H1 (cell line): Measurements from ENCODE around the gene OSM. TPM values are rescaled to one million over a fixed set of nuclear protein-coding genes. Genes with fewer than 3 reads are reported as not detected.

Experiments used
- CTCF ChIA-PET: fragments of 300-600 bp; sonication (Branson Sonifier 250); formaldehyde crosslinking; loops from one replicate; lab custom pipeline; 2021; ENCODE audit not compliant: partially characterized antibody; lab: Charles Lee
- POLR2A ChIA-PET: fragments of 300-600 bp; sonication (Branson Sonifier 250); formaldehyde crosslinking; loops from one replicate; lab custom pipeline; 2021; ENCODE audit warnings: inconsistent platforms; ENCODE audit not compliant: partially characterized antibody; lab: Charles Lee
- DNase-seq, 2 experiments: peaks; one replicate each; pipeline versions ENCODE4 v3.0.0 to v3.0.0-alpha.2; 2010 to 2022; ENCODE audit warnings: low spot score in 2 of 2, low read depth in 1 of 2, mixed read lengths in 1 of 2
- FAIRE-seq: peaks from 2 replicates; lab custom pipeline; 2011; peaks lifted over from hg19 to GRCh38; lab: Jason Lieb, UNC
- H2AFZ ChIP-seq: 2 replicates; pipeline ENCODE4 v1.8.1; 2012; ENCODE audit warnings: low read length, inconsistent platforms
- H2AK5ac ChIP-seq: 2 replicates; pipeline ENCODE4 v1.6.1; 2013; ENCODE audit warnings: low read depth, low read length
- H2BK120ac ChIP-seq: replicated peaks from 2 replicates; pipeline ENCODE3; 2013; ENCODE audit warnings: low read depth, low read length, inconsistent platforms
- H2BK12ac ChIP-seq: 2 replicates; pipeline ENCODE4 v1.6.1; 2013; ENCODE audit warnings: low read depth, low read length
- H2BK15ac ChIP-seq: 2 replicates; pipeline ENCODE4 v1.6.1; 2013; ENCODE audit warnings: low read length
- H2BK20ac ChIP-seq: 2 replicates; pipeline ENCODE4 v1.6.1; 2013; ENCODE audit warnings: low read length
- H2BK5ac ChIP-seq: 2 replicates; pipeline ENCODE4 v1.6.1; 2013; ENCODE audit warnings: low read depth, low read length
- H3K14ac ChIP-seq: 2 replicates; pipeline ENCODE4 v1.6.1; 2013; ENCODE audit warnings: inconsistent platforms; ENCODE audit not compliant: insufficient read length
- H3K18ac ChIP-seq: 2 replicates; pipeline ENCODE4 v1.6.1; 2013; ENCODE audit warnings: low read length; ENCODE audit errors: extremely low read depth
- H3K23ac ChIP-seq: 2 replicates; pipeline ENCODE4 v1.6.1; 2013; ENCODE audit warnings: inconsistent platforms; ENCODE audit not compliant: insufficient read length
- H3K23me2 ChIP-seq: 2 replicates; pipeline ENCODE4 v1.6.1; 2013; ENCODE audit warnings: low read depth, low read length
- H3K27ac ChIP-seq: 2 replicates; pipeline ENCODE4 v1.6.1; 2011; ENCODE audit warnings: low read depth, low read length, inconsistent platforms
- H3K27me3 ChIP-seq, 4 experiments: replicated peaks in 1 of 4; 1 replicate in 1 of 4; 2 replicates in 3 of 4; pipeline versions ENCODE4 v1.6.1 to v1.8.1; 2011 to 2013; ENCODE audit warnings: low read length in 3 of 4, mild to moderate bottlenecking in 3 of 4, inconsistent platforms in 2 of 4, mixed read lengths in 2 of 4, moderate library complexity in 1 of 4; ENCODE audit not compliant: control insufficient read depth in 3 of 4, insufficient read depth in 3 of 4; ENCODE audit errors: extremely low read depth in 1 of 4
- H3K36me3 ChIP-seq, 4 experiments: 2 replicates each; pipeline versions ENCODE4 v1.6.1 to v1.8.1; 2011 to 2013; ENCODE audit warnings: mild to moderate bottlenecking in 4 of 4, low read length in 3 of 4, moderate library complexity in 2 of 4, control low read depth in 1 of 4, inconsistent platforms in 1 of 4; ENCODE audit not compliant: insufficient read depth in 4 of 4, control insufficient read depth in 2 of 4
- H3K4ac ChIP-seq: replicated peaks from 2 replicates; pipeline ENCODE3; 2013; ENCODE audit warnings: low read length, low read depth, mixed read lengths, inconsistent platforms; ENCODE audit not compliant: insufficient read length
- H3K4me1 ChIP-seq, 4 experiments: replicated peaks in 1 of 4; 1 replicate in 1 of 4; 2 replicates in 3 of 4; pipeline versions ENCODE4 v1.6.1 to v1.8.1; 2011 to 2013; ENCODE audit warnings: low read length in 3 of 4, inconsistent platforms in 2 of 4, mixed read lengths in 1 of 4; ENCODE audit not compliant: insufficient read depth in 4 of 4, control insufficient read depth in 3 of 4
- H3K4me2 ChIP-seq, 2 experiments: 2 replicates each; pipeline versions ENCODE4 v1.6.1 to v1.8.1; 2011 to 2013; ENCODE audit warnings: low read depth in 2 of 2, low read length in 2 of 2, control low read depth in 1 of 2, inconsistent platforms in 1 of 2, mild to moderate bottlenecking in 1 of 2; ENCODE audit not compliant: insufficient read depth in 1 of 2
- H3K4me3 ChIP-seq, 4 experiments: fragments of 200-600, 300-600 bp in 1 of 4; sonication (generic), shearing (Covaris generic), sonication (Bioruptor Twin) in 1 of 4; 2 replicates each; pipeline versions ENCODE4 v1.5.1 to v1.8.1; 2011 to 2016; ENCODE audit warnings: low read length in 4 of 4, low read depth in 3 of 4, control low read depth in 2 of 4, inconsistent platforms in 2 of 4, mild to moderate bottlenecking in 2 of 4, mixed read lengths in 1 of 4, moderate library complexity in 1 of 4; ENCODE audit not compliant: insufficient read depth in 2 of 4; ENCODE audit errors: extremely low read depth in 1 of 4
- H3K56ac ChIP-seq: replicated peaks from 2 replicates; pipeline ENCODE3; 2013; ENCODE audit warnings: low read depth, mild to moderate bottlenecking, mixed read lengths, low read length, inconsistent platforms; ENCODE audit not compliant: insufficient read length
- H3K79me1 ChIP-seq: 2 replicates; pipeline ENCODE4 v1.6.1; 2013; ENCODE audit warnings: low read depth, low read length, control low read depth
- H3K79me2 ChIP-seq, 2 experiments: 2 replicates each; pipeline versions ENCODE4 v1.6.1 to v1.8.1; 2012 to 2013; ENCODE audit warnings: low read length in 2 of 2, mild to moderate bottlenecking in 2 of 2, inconsistent platforms in 1 of 2; ENCODE audit not compliant: insufficient read depth in 2 of 2, control insufficient read depth in 1 of 2
- H3K9ac ChIP-seq, 4 experiments: replicated peaks in 1 of 4; 1 replicate in 1 of 4; 2 replicates in 3 of 4; pipeline versions ENCODE4 v1.6.1 to v1.8.1; 2011 to 2013; ENCODE audit warnings: low read depth in 3 of 4, low read length in 3 of 4, control low read depth in 2 of 4, mild to moderate bottlenecking in 2 of 4, moderate library complexity in 2 of 4, inconsistent platforms in 1 of 4; ENCODE audit errors: extremely low read depth in 1 of 4
- H3K9me3 ChIP-seq, 2 experiments: 2 replicates each; pipeline versions ENCODE4 v1.6.1 to v1.8.1; 2012 to 2013; ENCODE audit warnings: mild to moderate bottlenecking in 2 of 2, moderate library complexity in 2 of 2, control low read depth in 1 of 2, inconsistent platforms in 1 of 2, low read depth in 1 of 2, low read length in 1 of 2, mixed read lengths in 1 of 2; ENCODE audit not compliant: insufficient read depth in 2 of 2
- H4K20me1 ChIP-seq, 2 experiments: replicated peaks in 1 of 2; 2 replicates each; pipeline versions ENCODE3 to v1.8.1; 2011 to 2013; ENCODE audit warnings: inconsistent platforms in 2 of 2, low read length in 2 of 2, mild to moderate bottlenecking in 1 of 2; ENCODE audit not compliant: insufficient read depth in 2 of 2, control insufficient read depth in 1 of 2
- H4K5ac ChIP-seq: 2 replicates; pipeline ENCODE4 v1.6.1; 2013; ENCODE audit warnings: low read length, low read depth, mixed read lengths, inconsistent platforms; ENCODE audit not compliant: insufficient read length
- H4K8ac ChIP-seq: 2 replicates; pipeline ENCODE4 v1.8.0; 2013; ENCODE audit warnings: mild to moderate bottlenecking, moderate library complexity, low read length, inconsistent platforms; ENCODE audit not compliant: insufficient read depth; ENCODE audit errors: extremely low read depth
- H4K91ac ChIP-seq: replicated peaks from 2 replicates; pipeline ENCODE3; 2013; ENCODE audit warnings: low read length, mixed read lengths, inconsistent platforms; ENCODE audit not compliant: insufficient read length
- CHD2 ChIP-seq: IDR thresholded peaks from 2 replicates; pipeline ENCODE4 v1.6.1; 2012; ENCODE audit warnings: low read length, improper control_type of control experiment
- CREB1 ChIP-seq: IDR thresholded peaks from 2 replicates; pipeline ENCODE4 v1.6.1; 2012; ENCODE audit warnings: inconsistent platforms
- EP300 ChIP-seq, 2 experiments: IDR thresholded peaks; 1 replicate in 1 of 2; 2 replicates in 1 of 2; pipeline ENCODE4 v1.6.1; 2011 to 2012; ENCODE audit warnings: low read depth in 2 of 2, low read length in 2 of 2, mild to moderate bottlenecking in 2 of 2, borderline replicate concordance in 1 of 2, inconsistent platforms in 1 of 2, moderate library complexity in 1 of 2
- EZH2 ChIP-seq: fragments of 200-600 bp; sonication (generic); IDR thresholded peaks from 2 replicates; pipeline ENCODE4 v1.7.1; 2012; ENCODE audit warnings: low read depth, mild to moderate bottlenecking, moderate library complexity, low read length, inconsistent platforms; ENCODE audit not compliant: severe bottlenecking
- GTF2F1 ChIP-seq: IDR thresholded peaks from 2 replicates; pipeline ENCODE4 v1.6.1; 2012; ENCODE audit warnings: low read depth, low read length, improper control_type of control experiment, borderline replicate concordance
- MAX ChIP-seq: IDR thresholded peaks from 2 replicates; pipeline ENCODE4 v1.6.1; 2012; ENCODE audit warnings: inconsistent platforms
- SIN3A ChIP-seq, 2 experiments: IDR thresholded peaks in 1 of 2; conservative IDR thresholded peaks in 1 of 2; 2 replicates each; pipeline ENCODE4 v1.6.1; 2011 to 2012; ENCODE audit warnings: low read length in 2 of 2, improper control_type of control experiment in 1 of 2, low read depth in 1 of 2, mild to moderate bottlenecking in 1 of 2
- SP4 ChIP-seq: IDR thresholded peaks from 2 replicates; pipeline ENCODE4 v1.6.1; 2012; ENCODE audit warnings: low read length, inconsistent platforms
- TAF1 ChIP-seq: IDR thresholded peaks from 2 replicates; pipeline ENCODE4 v1.6.1; 2011; ENCODE audit warnings: mild to moderate bottlenecking, low read depth, low read length
- YY1 ChIP-seq: IDR thresholded peaks from 2 replicates; pipeline ENCODE4 v1.6.1; 2011; ENCODE audit warnings: low read depth, mild to moderate bottlenecking, low read length
- ZNF274 ChIP-seq: IDR thresholded peaks from 2 replicates; pipeline ENCODE4 v1.7.0; 2012; ENCODE audit warnings: low read length, borderline replicate concordance; ENCODE audit errors: extremely low read depth
- WGBS, 2 experiments: shearing (Covaris generic) in 1 of 2; methylation state at CpG; one replicate each; pipeline versions ENCODE4 v1.1.6 to v1.1.7; 2013 to 2015; ENCODE audit warnings: low lambda C conversion rate in 2 of 2, mixed read lengths in 2 of 2, inconsistent platforms in 1 of 2, low coverage in 1 of 2, missing lambda C conversion rate in 1 of 2; ENCODE audit not compliant: insufficient replicate concordance in 2 of 2, insufficient coverage in 1 of 2, insufficient read length in 1 of 2; ENCODE audit errors: extremely low coverage in 1 of 2, missing lambda C conversion rate in 1 of 2; 5-methylcytosine and 5-hydroxymethylcytosine counted together
- polyA plus RNA-seq, 7 experiments: library from polyadenylated mRNA; depleted of rRNA in 3 of 7; stranded (reverse) in 5 of 7; unstranded in 2 of 7; fragments of >200 nt in 5 of 7; fragments of 200-250 nt in 2 of 7; gene quantifications; 1 replicate in 5 of 7; 2 replicates in 1 of 7; 4 replicates in 1 of 7; pipeline versions ENCODE4 v1.2.1 to v1.2.3, GENCODE V29; 2011 to 2013; ENCODE audit warnings: missing spikeins in 2 of 7, mixed read lengths in 2 of 7
- total RNA-seq: library from RNA; stranded (reverse); fragmentation: NEBNext Ultra II Directional; extraction: Animal tissue kit (Norgen Biotek cat#: 25700); gene quantifications from 2 replicates; pipeline ENCODE4 v1.2.1, GENCODE V29; 2021

The OSM gene
- total and polyA plus RNA-seq, 2 of the 8 experiments (the other 6 are each of a cell fraction or from before 2014, with no cell fraction given) = not detected

- TF ChIP-seq SP4 = no peak
- no peak for TF ChIP-seq GTF2F1
- TF ChIP-seq EP300 (IDR thresholded peaks at IDR 0.05; ENCODE audit: borderline replicate concordance in 1 of 2, low read depth in 2 of 2, low read length in 2 of 2) = no peak
- no peak for TF ChIP-seq ZNF274
- no peak for TF ChIP-seq SIN3A (conservative IDR thresholded peaks at IDR 0.05 in 1 of 2, IDR thresholded peaks at IDR 0.05 in 1 of 2; ENCODE audit: low read depth in 1 of 2, low read length in 2 of 2)
- TF ChIP-seq CREB1 = no peak
- no peak for TF ChIP-seq CHD2
- no peak for TF ChIP-seq YY1
- no peak for TF ChIP-seq MAX
- no peak for TF ChIP-seq EZH2
- no peak for TF ChIP-seq TAF1
- H3K23me2 ChIP-seq = no peaks in the 10 kb centered on the region
- POLR2A ChIA-PET = interaction anchor here (1.3 kb wide), 1 partner anchor 61 kb away, joined by 3 read pairs; the partner anchor contains the start of gene SF3A1
Observed at GRCh38 chr22:30295576-30295975, 28.9 kb upstream of the OSM start.

More at GRCh38 chr22:30295576-30295975, 28.9 kb upstream of the OSM start:
- H3K23ac ChIP-seq = no peak overlapping the region
- H3K79me1 ChIP-seq = no peaks in the 10 kb centered on the region
- peaks cover 0 to 5% (median under 1%) of the 10 kb centered on the region in 4 experiments; a peak in 4 of 7 replicates for H3K4me1 ChIP-seq
- no peak overlapping the region for H3K18ac ChIP-seq
- DNase-seq = no peak
- no peak overlapping the region for H4K8ac ChIP-seq
- H4K20me1 ChIP-seq = no peaks in the 10 kb centered on the region
- H2BK120ac ChIP-seq = no peak overlapping the region
- no peak overlapping the region for H2BK12ac ChIP-seq
- no peak overlapping the region for H3K56ac ChIP-seq
- H3K4me3 ChIP-seq = no peak overlapping the region
- H3K4me2 ChIP-seq = no peak overlapping the region
- no peak for FAIRE-seq
- 72% methylated on average over 7 of the region's 7 CpGs; no CpG with 5 or more reads in 1 of the 2 experiments for WGBS, 2 experiments
- no peak overlapping the region for H2BK15ac ChIP-seq
- H2AK5ac ChIP-seq = no peak overlapping the region
- H3K79me2 ChIP-seq = no peaks in the 10 kb centered on the region
- no peaks in the 10 kb centered on the region for H3K36me3 ChIP-seq
- H4K91ac ChIP-seq = no peak overlapping the region
- CTCF ChIA-PET = interaction anchor here (1.1 to 5.7 kb wide), 4 partner anchors 7 to 113 kb away, joined by 4 to 31 read pairs (median 15); partner anchors contain the start of genes CASTOR1 and TBC1D10A
- H3K27me3 ChIP-seq = no peaks in the 10 kb centered on the region
- no peak overlapping the region for H4K5ac ChIP-seq
- H3K14ac ChIP-seq = no peak overlapping the region
- no peak overlapping the region for H3K9ac ChIP-seq
- H3K27ac ChIP-seq = no peak overlapping the region
- H3K9me3 ChIP-seq = no peaks in the 10 kb centered on the region
- H2BK20ac ChIP-seq = no peak overlapping the region
- no peak overlapping the region for H3K4ac ChIP-seq
- H2AFZ ChIP-seq = no peak overlapping the region
- H2BK5ac ChIP-seq = no peak overlapping the region
